HG02938 (cell line): ENCODE data around the gene PITRM1.
"Not testable (repeated sequence)": the region's sequence is repeated elsewhere in the genome, so short reads cannot be mapped to it uniquely, and the experiment has no call there.

Experiments
- ATAC-seq: cut with Tn5 transposase; IDR thresholded peaks from one replicate; pipeline ENCODE4 v1.9.1; 2021; ENCODE audit warnings: mild to moderate bottlenecking, moderate library complexity; ENCODE audit not compliant: unreplicated experiment

Gene PITRM1

GRCh38 chr10:3197348-3198003, 24.9 kb upstream of the PITRM1 start:
- peak; percentile 75 for ATAC-seq

GRCh38 chr10:3196958-3197347, 24.4 kb upstream of the PITRM1 start:
- ATAC-seq: no peak

GRCh38 chr10:3196482-3196881, 23.9 kb upstream of the PITRM1 start:
- ATAC-seq: no peak

GRCh38 chr10:3195726-3196125, 23.1 kb upstream of the PITRM1 start:
- ATAC-seq: no peak

GRCh38 chr10:3195286-3195685, 22.7 kb upstream of the PITRM1 start:
- ATAC-seq: no peak

GRCh38 chr10:3194871-3195270, 22.3 kb upstream of the PITRM1 start:
- no peak for ATAC-seq

GRCh38 chr10:3193751-3194150, 21.2 kb upstream of the PITRM1 start:
- ATAC-seq: no peak

- ATAC-seq: no peak
Measured at GRCh38 chr10:3192856-3193635, 20.5 kb upstream of the PITRM1 start.

GRCh38 chr10:3190817-3191216, 18.2 kb upstream of the PITRM1 start:
- ATAC-seq: no peak

GRCh38 chr10:3187229-3187628, 14.6 kb upstream of the PITRM1 start:
- ATAC-seq: not testable (repeated sequence)

GRCh38 chr10:3186368-3186767, 13.8 kb upstream of the PITRM1 start:
- no peak for ATAC-seq

- no peak for ATAC-seq
Measured at GRCh38 chr10:3185386-3185785, 12.8 kb upstream of the PITRM1 start.

GRCh38 chr10:3180355-3181025, 7.9 kb upstream of the PITRM1 start:
- ATAC-seq: no peak

GRCh38 chr10:3179174-3179573, 6.6 kb upstream of the PITRM1 start:
- ATAC-seq: no peak

- ATAC-seq: no peak
Measured at GRCh38 chr10:3178042-3178441, 5.5 kb upstream of the PITRM1 start.

- ATAC-seq: peak; percentile 28
Measured at GRCh38 chr10:3173171-3173878, 743 bp upstream of the PITRM1 start.

GRCh38 chr10:3172081-3172445, 519 bp downstream of the PITRM1 start:
- no peak for ATAC-seq

- ATAC-seq: not testable (repeated sequence)
Measured at GRCh38 chr10:3171488-3171887, 1.1 kb downstream of the PITRM1 start.

- ATAC-seq: no peak
Measured at GRCh38 chr10:3169673-3170072, 2.9 kb downstream of the PITRM1 start.

- no peak for ATAC-seq
Measured at GRCh38 chr10:3169271-3169670, 3.3 kb downstream of the PITRM1 start.

GRCh38 chr10:3167611-3168330, 4.8 kb downstream of the PITRM1 start:
- ATAC-seq: no peak
